Measurements from ENCODE around the gene THTPA. TPM values are rescaled to one million over a fixed set of nuclear protein-coding genes. Genes with fewer than 3 reads are reported as not detected.

THTPA gene
- total RNA-seq, 3 donors from 2014 or later (not counting 1 experiment from before 2014, with no cell fraction given) = 16.5 to 19.3 (median 19.1) TPM

DNA sequence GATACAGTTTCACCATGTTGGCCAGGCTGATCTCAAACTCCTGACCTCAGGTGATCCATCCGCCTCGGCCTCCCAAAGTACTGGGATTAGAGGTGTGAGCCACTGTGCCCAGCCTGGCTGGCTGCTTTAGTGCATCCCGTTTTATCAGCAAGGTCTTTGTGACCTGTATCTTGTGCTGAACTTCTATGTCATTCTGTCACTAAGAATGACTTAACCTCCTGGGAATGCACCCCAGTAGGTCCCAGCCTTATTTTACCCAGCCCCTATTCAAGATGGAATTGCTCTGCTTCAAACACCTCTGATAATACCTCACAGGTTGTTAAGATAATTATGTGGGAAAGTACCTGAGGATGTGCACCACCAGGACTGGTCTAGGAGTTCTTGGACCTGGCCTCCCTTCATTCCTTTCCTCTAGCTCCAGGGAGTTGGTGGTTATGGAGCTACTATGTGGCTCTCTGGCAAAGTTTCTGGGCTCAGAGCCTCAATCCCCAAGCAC is 48.7 kb downstream of the THTPA start:
- H3K4me1 Mint-ChIP-seq = peaks cover 8 to 10% of the 10 kb centered on the region in 2 donors

DNA sequence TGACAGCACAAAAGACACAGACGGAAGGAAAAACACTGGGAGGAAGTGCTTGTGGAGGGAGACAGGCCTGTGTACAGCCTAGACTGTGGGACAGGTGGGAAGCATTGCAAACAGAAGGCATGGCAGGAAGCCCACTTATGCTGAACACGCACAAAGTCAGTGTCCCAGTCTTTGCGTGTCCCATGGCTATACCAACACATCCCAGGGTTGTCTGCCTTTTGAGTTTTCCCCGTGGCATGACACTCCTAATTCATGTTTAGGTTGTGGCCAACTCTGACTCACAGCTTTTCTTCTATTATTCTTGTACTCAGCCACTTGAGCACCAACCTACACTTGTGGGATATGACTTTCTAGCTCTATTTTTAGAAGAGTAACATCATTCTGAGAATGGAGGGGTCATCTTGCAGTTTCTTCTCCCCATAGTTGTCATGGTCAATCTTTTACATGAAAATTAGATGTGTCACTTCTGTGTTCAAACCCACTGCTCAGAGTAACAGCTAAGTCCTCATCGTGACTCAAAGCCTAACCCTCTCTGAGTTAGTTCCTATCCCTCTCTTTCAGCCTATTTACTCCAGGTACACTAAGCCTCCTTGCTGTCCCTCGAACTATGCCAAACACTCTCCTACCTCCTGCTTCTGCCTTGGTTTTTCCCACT is 50.0 kb downstream of the THTPA start:
- H3K9me3 ChIP-seq (ENCODE audit: control insufficient read depth, insufficient read depth, low read length) = no peaks in the 10 kb centered on the region
- H3K27ac ChIP-seq (ENCODE audit: low read length) = no peak overlapping the region
- WGBS (ENCODE audit: insufficient coverage) = 55% methylated on average over 6 of the region's 6 CpGs
- Mint-ChIP-seq H3K27ac (no peak overlapping the region), H3K4me3 (no peak overlapping the region), H3K4me1 (peaks cover 22 to 23% of the 10 kb centered on the region in 2 donors), H3K9me3 (peaks cover 0 to 3% of the 10 kb centered on the region in 2 donors), H3K36me3 (no peaks in the 10 kb centered on the region), H3K27me3 (ENCODE audit: low read depth in 2 of 2) (peaks cover 0 to 3% of the 10 kb centered on the region in 2 donors)
- H3K4me3 ChIP-seq (ENCODE audit: low read length) = no peak overlapping the region
- peaks cover 19% of the 10 kb centered on the region for H3K4me1 ChIP-seq (ENCODE audit: control insufficient read depth, insufficient read depth, low read length)
- DNase-seq (no peak), ATAC-seq (no peak)
- no peaks in the 10 kb centered on the region for H3K27me3 ChIP-seq (ENCODE audit: control insufficient read depth, insufficient read depth, low read length)
- no peaks in the 10 kb centered on the region for H3K36me3 ChIP-seq (ENCODE audit: control insufficient read depth, insufficient read depth, low read length)
- intact Hi-C loops (cut with micrococcal nuclease) = no loop called here
- TF ChIP-seq, protein P1, sequence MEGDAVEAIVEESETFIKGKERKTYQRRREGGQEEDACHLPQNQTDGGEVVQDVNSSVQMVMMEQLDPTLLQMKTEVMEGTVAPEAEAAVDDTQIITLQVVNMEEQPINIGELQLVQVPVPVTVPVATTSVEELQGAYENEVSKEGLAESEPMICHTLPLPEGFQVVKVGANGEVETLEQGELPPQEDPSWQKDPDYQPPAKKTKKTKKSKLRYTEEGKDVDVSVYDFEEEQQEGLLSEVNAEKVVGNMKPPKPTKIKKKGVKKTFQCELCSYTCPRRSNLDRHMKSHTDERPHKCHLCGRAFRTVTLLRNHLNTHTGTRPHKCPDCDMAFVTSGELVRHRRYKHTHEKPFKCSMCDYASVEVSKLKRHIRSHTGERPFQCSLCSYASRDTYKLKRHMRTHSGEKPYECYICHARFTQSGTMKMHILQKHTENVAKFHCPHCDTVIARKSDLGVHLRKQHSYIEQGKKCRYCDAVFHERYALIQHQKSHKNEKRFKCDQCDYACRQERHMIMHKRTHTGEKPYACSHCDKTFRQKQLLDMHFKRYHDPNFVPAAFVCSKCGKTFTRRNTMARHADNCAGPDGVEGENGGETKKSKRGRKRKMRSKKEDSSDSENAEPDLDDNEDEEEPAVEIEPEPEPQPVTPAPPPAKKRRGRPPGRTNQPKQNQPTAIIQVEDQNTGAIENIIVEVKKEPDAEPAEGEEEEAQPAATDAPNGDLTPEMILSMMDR (IDR thresholded peaks at IDR 0.05) = no peak

More for the DNA sequence above, 48.7 kb downstream of the THTPA start:
- H3K27me3 ChIP-seq (ENCODE audit: control insufficient read depth, insufficient read depth, low read length) = no peaks in the 10 kb centered on the region
- H3K9me3 ChIP-seq (ENCODE audit: control insufficient read depth, insufficient read depth, low read length) = no peaks in the 10 kb centered on the region
- H3K4me3 ChIP-seq (ENCODE audit: low read length) = no peak overlapping the region
- H3K27ac Mint-ChIP-seq = no peak overlapping the region
- no peaks in the 10 kb centered on the region for H3K36me3 ChIP-seq (ENCODE audit: control insufficient read depth, insufficient read depth, low read length)
- peaks cover 0 to 3% of the 10 kb centered on the region in 2 donors for H3K9me3 Mint-ChIP-seq
- ATAC-seq (no peak), DNase-seq (no peak)
- 90% methylated on average over 3 of the region's 3 CpGs for WGBS (ENCODE audit: insufficient coverage)
- no peak overlapping the region for H3K4me3 Mint-ChIP-seq
- no peak overlapping the region for H3K27ac ChIP-seq (ENCODE audit: low read length)
- peaks cover 6% of the 10 kb centered on the region for H3K4me1 ChIP-seq (ENCODE audit: control insufficient read depth, insufficient read depth, low read length)
- intact Hi-C loops (cut with micrococcal nuclease) = no loop called here
- H3K27me3 Mint-ChIP-seq (ENCODE audit: low read depth in 2 of 2) = peaks cover 0 to 3% of the 10 kb centered on the region in 2 donors
- H3K36me3 Mint-ChIP-seq = no peaks in the 10 kb centered on the region
- TF ChIP-seq, protein P1 (IDR thresholded peaks at IDR 0.05) = no peak

DNA sequence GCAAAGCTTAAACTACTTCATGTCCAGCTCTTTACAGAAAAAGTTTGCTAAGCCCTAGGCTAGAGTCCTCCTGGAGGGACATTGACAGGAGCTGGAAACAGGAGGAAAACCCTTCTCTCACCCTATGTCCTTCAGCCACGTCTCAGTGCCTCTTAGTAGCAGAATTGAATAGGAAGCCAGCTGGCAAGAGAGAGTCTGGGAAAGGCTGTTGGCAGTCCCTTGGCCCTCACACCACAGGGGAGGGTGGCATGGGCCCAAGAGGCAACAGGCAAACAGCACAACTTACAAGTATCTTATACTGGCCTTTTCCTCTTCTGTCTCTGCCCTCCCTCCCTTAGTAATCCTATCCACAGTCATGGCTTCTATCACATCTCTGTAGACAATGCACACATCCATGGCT is 52.4 kb downstream of the THTPA start:
- Mint-ChIP-seq H3K4me1 (peaks cover 28 to 29% of the 10 kb centered on the region in 2 donors), H3K4me3 (no peak overlapping the region), H3K27ac (peak overlapping the region in 1 of 2 donors; percentile 5), H3K27me3 (ENCODE audit: low read depth in 2 of 2) (peaks cover 0 to 3% of the 10 kb centered on the region in 2 donors), H3K36me3 (no peaks in the 10 kb centered on the region), H3K9me3 (peaks cover 0 to 3% of the 10 kb centered on the region in 2 donors)
- DNase-seq (no peak), ATAC-seq (no peak)
- H3K9me3 ChIP-seq (ENCODE audit: control insufficient read depth, insufficient read depth, low read length) = no peaks in the 10 kb centered on the region
- peaks cover 25% of the 10 kb centered on the region for H3K4me1 ChIP-seq (ENCODE audit: control insufficient read depth, insufficient read depth, low read length)
- intact Hi-C loops (cut with micrococcal nuclease) = no loop called here
- H3K27me3 ChIP-seq (ENCODE audit: control insufficient read depth, insufficient read depth, low read length) = no peaks in the 10 kb centered on the region
- no peak overlapping the region for H3K4me3 ChIP-seq (ENCODE audit: low read length)
- no peaks in the 10 kb centered on the region for H3K36me3 ChIP-seq (ENCODE audit: control insufficient read depth, insufficient read depth, low read length)
- H3K27ac ChIP-seq (ENCODE audit: low read length) = no peak overlapping the region
- 100% methylated on average over 1 of the region's 1 CpG for WGBS (ENCODE audit: insufficient coverage)
- TF ChIP-seq, protein P1 (IDR thresholded peaks at IDR 0.05) = no peak

All from natural killer cell (primary cell).